ENCODE results near the gene ZBED5. TPM values are rescaled to one million over a fixed set of nuclear protein-coding genes. Genes with fewer than 3 reads are reported as not detected.

The ZBED5 gene
- total RNA-seq, 1 donor from 2014 or later = 95.0 TPM

- Mint-ChIP-seq H3K36me3 (ENCODE audit: insufficient read depth) (peaks cover 12% of the 10 kb centered on the region), H3K4me1 (ENCODE audit: low read depth) (no peaks in the 10 kb centered on the region), H3K27ac (no peak overlapping the region), H3K27me3 (no peaks in the 10 kb centered on the region), H3K4me3 (ENCODE audit: low read depth) (no peak overlapping the region), H3K9me3 (ENCODE audit: low read depth) (no peaks in the 10 kb centered on the region)
- no peak for TF ChIP-seq CTCF (IDR thresholded peaks at IDR 0.05; ENCODE audit: unreplicated experiment)
- DNase-seq (ENCODE audit: low spot score, unreplicated experiment) = no peak
Measured at GRCh38 chr11:10847960-10848860, 9.6 kb downstream of the ZBED5 start.

- no peak overlapping the region for H3K4me3 Mint-ChIP-seq (ENCODE audit: low read depth)
- H3K27me3 Mint-ChIP-seq = no peaks in the 10 kb centered on the region
- DNase-seq (ENCODE audit: low spot score, unreplicated experiment) = no peak
- no peak for TF ChIP-seq CTCF (IDR thresholded peaks at IDR 0.05; ENCODE audit: unreplicated experiment)
- H3K4me1 Mint-ChIP-seq (ENCODE audit: low read depth) = peaks cover 3% of the 10 kb centered on the region
- no peaks in the 10 kb centered on the region for H3K9me3 Mint-ChIP-seq (ENCODE audit: low read depth)
- no peak overlapping the region for H3K27ac Mint-ChIP-seq
- peaks cover 5% of the 10 kb centered on the region for H3K36me3 Mint-ChIP-seq (ENCODE audit: insufficient read depth)
Measured at GRCh38 chr11:10846660-10847059, 11.2 kb downstream of the ZBED5 start.

- Mint-ChIP-seq H3K27ac (no peak overlapping the region), H3K4me3 (ENCODE audit: low read depth) (no peak overlapping the region), H3K36me3 (ENCODE audit: insufficient read depth) (peaks cover 5% of the 10 kb centered on the region), H3K9me3 (ENCODE audit: low read depth) (no peaks in the 10 kb centered on the region), H3K4me1 (ENCODE audit: low read depth) (peaks cover 3% of the 10 kb centered on the region), H3K27me3 (no peaks in the 10 kb centered on the region)
- TF ChIP-seq CTCF (IDR thresholded peaks at IDR 0.05; ENCODE audit: unreplicated experiment) = no peak
- no peak for DNase-seq (ENCODE audit: low spot score, unreplicated experiment)
Measured at GRCh38 chr11:10845589-10845988, 12.3 kb downstream of the ZBED5 start.

GRCh38 chr11:10844796-10845195 lies 13.1 kb downstream of the ZBED5 start:
- Mint-ChIP-seq H3K27ac (no peak overlapping the region), H3K27me3 (no peaks in the 10 kb centered on the region), H3K36me3 (ENCODE audit: insufficient read depth) (peaks cover 3% of the 10 kb centered on the region), H3K9me3 (ENCODE audit: low read depth) (no peaks in the 10 kb centered on the region), H3K4me3 (ENCODE audit: low read depth) (no peak overlapping the region), H3K4me1 (ENCODE audit: low read depth) (peaks cover 3% of the 10 kb centered on the region)
- TF ChIP-seq CTCF (IDR thresholded peaks at IDR 0.05; ENCODE audit: unreplicated experiment) = no peak
- no peak for DNase-seq (ENCODE audit: low spot score, unreplicated experiment)

- no peak for TF ChIP-seq CTCF (IDR thresholded peaks at IDR 0.05; ENCODE audit: unreplicated experiment)
- no peak overlapping the region for H3K4me3 Mint-ChIP-seq (ENCODE audit: low read depth)
- H3K27ac Mint-ChIP-seq = no peak overlapping the region
- no peaks in the 10 kb centered on the region for H3K36me3 Mint-ChIP-seq (ENCODE audit: insufficient read depth)
- H3K27me3 Mint-ChIP-seq = no peaks in the 10 kb centered on the region
- H3K9me3 Mint-ChIP-seq (ENCODE audit: low read depth) = no peaks in the 10 kb centered on the region
- no peak for DNase-seq (ENCODE audit: low spot score, unreplicated experiment)
- H3K4me1 Mint-ChIP-seq (ENCODE audit: low read depth) = peaks cover 3% of the 10 kb centered on the region
Measured at GRCh38 chr11:10844356-10844755, 13.5 kb downstream of the ZBED5 start.

All from progenitor cell of endocrine pancreas (in vitro differentiated cells).